H9 (cell line): ENCODE data around the gene LRRC34. TPM values are rescaled to one million over a fixed set of nuclear protein-coding genes. Genes with fewer than 3 reads are reported as not detected.

Experiments used
- DNase-seq: peaks from one replicate; pipeline ENCODE4 v3.0.0-alpha.2; 2017
- H2AFZ ChIP-seq: one replicate; pipeline ENCODE4 v1.6.1; 2013; ENCODE audit warnings: mild to moderate bottlenecking, low read length, control low read depth, moderate library complexity
- H2AK5ac ChIP-seq: 2 replicates; pipeline ENCODE4 v1.6.1; 2013; ENCODE audit warnings: low read length, control low read depth, mixed read lengths; ENCODE audit not compliant: insufficient read length
- H2BK120ac ChIP-seq: one replicate; pipeline ENCODE4 v1.6.1; 2013; ENCODE audit warnings: low read depth, mild to moderate bottlenecking, low read length, control low read depth, inconsistent platforms; ENCODE audit not compliant: poor library complexity, severe bottlenecking
- H2BK12ac ChIP-seq: 2 replicates; pipeline ENCODE4 v1.6.1; 2013; ENCODE audit warnings: low read length, control low read depth, mixed read lengths, low read depth; ENCODE audit not compliant: insufficient read length
- H2BK15ac ChIP-seq: 2 replicates; pipeline ENCODE4 v1.6.1; 2013; ENCODE audit warnings: low read depth, low read length, control low read depth
- H2BK20ac ChIP-seq: one replicate; pipeline ENCODE4 v1.6.1; 2013; ENCODE audit warnings: low read depth, mild to moderate bottlenecking, low read length, control low read depth, inconsistent platforms; ENCODE audit not compliant: poor library complexity, severe bottlenecking
- H2BK5ac ChIP-seq: 2 replicates; pipeline ENCODE4 v1.6.1; 2013; ENCODE audit warnings: low read length, control low read depth, mixed read lengths; ENCODE audit not compliant: insufficient read length
- H3K14ac ChIP-seq: 2 replicates; pipeline ENCODE4 v1.6.1; 2013; ENCODE audit warnings: low read length, control low read depth; ENCODE audit not compliant: insufficient read depth
- H3K18ac ChIP-seq: 2 replicates; pipeline ENCODE4 v1.6.1; 2013; ENCODE audit warnings: low read depth, mild to moderate bottlenecking, mixed read lengths, low read length, control low read depth; ENCODE audit not compliant: insufficient read length
- H3K23ac ChIP-seq: 2 replicates; pipeline ENCODE4 v1.6.1; 2013; ENCODE audit warnings: low read length, control low read depth, mixed read lengths, low read depth; ENCODE audit not compliant: insufficient read length
- H3K23me2 ChIP-seq: 2 replicates; pipeline ENCODE4 v1.6.1; 2013; ENCODE audit warnings: low read depth, mild to moderate bottlenecking, mixed read lengths, low read length, control low read depth; ENCODE audit not compliant: insufficient read length, poor library complexity, severe bottlenecking
- H3K27ac ChIP-seq: 2 replicates; pipeline ENCODE4 v1.5.1; 2013; ENCODE audit warnings: low read length, control low read depth, mixed read lengths, low read depth; ENCODE audit not compliant: insufficient read length
- H3K27me3 ChIP-seq: 2 replicates; pipeline ENCODE4 v1.6.1; 2013; ENCODE audit warnings: low read length, control low read depth, inconsistent platforms; ENCODE audit not compliant: insufficient read depth
- H3K4ac ChIP-seq: 2 replicates; pipeline ENCODE4 v1.6.1; 2013; ENCODE audit warnings: low read depth, mild to moderate bottlenecking, control low read depth, inconsistent platforms, low read length, moderate library complexity
- H3K4me1 ChIP-seq: 2 replicates; pipeline ENCODE4 v1.6.1; 2013; ENCODE audit warnings: low read length, control low read depth, inconsistent platforms; ENCODE audit not compliant: insufficient read depth
- H3K4me2 ChIP-seq: 2 replicates; pipeline ENCODE4 v1.6.1; 2013; ENCODE audit warnings: low read length, control low read depth, mixed read lengths; ENCODE audit not compliant: insufficient read length, insufficient read depth
- H3K56ac ChIP-seq: 2 replicates; pipeline ENCODE4 v1.6.1; 2013; ENCODE audit warnings: low read depth, mild to moderate bottlenecking, mixed read lengths, low read length, control low read depth; ENCODE audit not compliant: insufficient read length
- H3K79me1 ChIP-seq: 2 replicates; pipeline ENCODE4 v1.6.1; 2013; ENCODE audit warnings: low read depth, mild to moderate bottlenecking, moderate library complexity, low read length, control low read depth, inconsistent platforms; ENCODE audit not compliant: insufficient read depth, poor library complexity, severe bottlenecking
- H3K79me2 ChIP-seq: 2 replicates; pipeline ENCODE4 v1.6.1; 2013; ENCODE audit warnings: low read length, control low read depth, inconsistent platforms; ENCODE audit not compliant: insufficient read depth
- H3K9ac ChIP-seq: 2 replicates; pipeline ENCODE4 v1.6.1; 2013; ENCODE audit warnings: low read length, control low read depth, mixed read lengths; ENCODE audit not compliant: insufficient read length; ENCODE audit errors: extremely low read depth
- H3K9me3 ChIP-seq: one replicate; pipeline ENCODE4 v1.6.1; 2013; ENCODE audit warnings: low read depth, low read length, inconsistent platforms; ENCODE audit not compliant: control insufficient read depth
- H3T11ph ChIP-seq: one replicate; pipeline ENCODE4 v1.6.1; 2013; ENCODE audit warnings: mild to moderate bottlenecking, low read length, control low read depth, inconsistent platforms
- H4K20me1 ChIP-seq: one replicate; pipeline ENCODE4 v1.6.1; 2013; ENCODE audit not compliant: control insufficient read depth, insufficient read length, insufficient read depth
- H4K5ac ChIP-seq: 2 replicates; pipeline ENCODE4 v1.6.1; 2013; ENCODE audit warnings: low read depth, mild to moderate bottlenecking, mixed read lengths, low read length, control low read depth; ENCODE audit not compliant: insufficient read length
- H4K8ac ChIP-seq: replicated peaks from 2 replicates; pipeline ENCODE4 v1.6.1; 2013; ENCODE audit warnings: low read length, control low read depth, mixed read lengths, low read depth; ENCODE audit not compliant: insufficient read length
- H4K91ac ChIP-seq: 2 replicates; pipeline ENCODE4 v1.6.1; 2013; ENCODE audit warnings: low read depth, mild to moderate bottlenecking, moderate library complexity, mixed read lengths, low read length, control low read depth; ENCODE audit not compliant: insufficient read length
- H3K27ac Mint-ChIP-seq, 3 experiments: 2 replicates in 2 of 3; 3 replicates in 1 of 3; pipeline ENCODE4 v1.8.0; 2020 to 2021; ENCODE audit warnings: mixed read lengths in 3 of 3, mild to moderate bottlenecking in 1 of 3, moderate library complexity in 1 of 3
- H3K27me3 Mint-ChIP-seq: 2 replicates; pipeline ENCODE4 v1.8.0; 2021; ENCODE audit warnings: low read depth, mild to moderate bottlenecking, moderate library complexity, mixed read lengths
- H3K36me3 Mint-ChIP-seq, 3 experiments: 2 replicates in 2 of 3; 3 replicates in 1 of 3; pipeline ENCODE4 v1.8.0; 2020 to 2021; ENCODE audit warnings: low read depth in 3 of 3, mixed read lengths in 3 of 3; ENCODE audit not compliant: insufficient read depth in 1 of 3
- H3K4me1 Mint-ChIP-seq, 2 experiments: 2 replicates each; pipeline ENCODE4 v1.8.0; 2020; ENCODE audit warnings: mixed read lengths in 2 of 2
- H3K4me3 Mint-ChIP-seq, 2 experiments: 2 replicates in 1 of 2; 3 replicates in 1 of 2; pipeline ENCODE4 v1.8.0; 2020 to 2021; ENCODE audit warnings: mild to moderate bottlenecking in 2 of 2, mixed read lengths in 2 of 2, moderate library complexity in 1 of 2
- H3K9me3 Mint-ChIP-seq, 2 experiments: 2 replicates in 1 of 2; 3 replicates in 1 of 2; pipeline ENCODE4 v1.8.0; 2020; ENCODE audit warnings: mild to moderate bottlenecking in 2 of 2, mixed read lengths in 2 of 2, moderate library complexity in 1 of 2
- WGBS: extraction: QIAGEN DNeasy Blood & Tissue Kit; methylation state at CpG from one replicate; pipeline ENCODE4 v1.1.7; 2013; ENCODE audit warnings: missing lambda C conversion rate, low lambda C conversion rate, mixed read lengths; ENCODE audit not compliant: insufficient read length; ENCODE audit errors: extremely low coverage; 5-methylcytosine and 5-hydroxymethylcytosine counted together
- total RNA-seq: library from RNA; stranded (reverse); gene quantifications from 2 replicates; pipeline ENCODE4 v1.2.1, GENCODE V29; 2021
- TF ChIP-seq, protein P1 (sequence below): fragments of 200-600 bp; sonication (generic); conservative IDR thresholded peaks from 3 replicates; pipeline ENCODE4 v1.8.0; 2021; ENCODE audit warnings: antibody characterized with exemption, mild to moderate bottlenecking

LRRC34 gene
- total RNA-seq, 1 experiment from 2014 or later, result 4.6 TPM

DNA sequence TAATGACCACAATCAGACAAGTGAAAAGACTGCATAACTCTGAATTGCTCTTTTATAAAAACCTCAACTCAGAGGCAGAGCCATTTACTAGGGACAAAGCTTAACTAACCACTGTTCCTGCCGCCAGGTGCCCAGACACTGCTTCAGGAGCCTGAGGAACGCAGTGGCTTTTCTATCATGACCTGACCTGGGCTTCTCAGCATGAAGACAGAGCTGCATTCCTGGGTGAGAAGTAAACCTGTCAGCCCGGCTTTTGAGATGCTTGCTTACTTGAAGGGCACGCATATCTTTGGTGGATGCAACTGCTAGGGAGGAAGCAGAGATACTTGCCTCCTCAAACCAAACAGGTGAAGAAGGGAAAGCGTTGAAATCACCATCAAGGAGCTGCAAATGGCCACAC lies 49.2 kb upstream of the LRRC34 start:
- Histone ChIP-seq H3K23ac (no peak overlapping the region), H2BK20ac (no peak overlapping the region), H2AK5ac (no peak overlapping the region), H3K9ac (no peak overlapping the region), H4K91ac (no peak overlapping the region), H4K8ac (no peak overlapping the region), H2BK5ac (no peak overlapping the region), H3K79me1 (no peaks in the 10 kb centered on the region), H3K14ac (no peak overlapping the region), H2AFZ (no peak overlapping the region), H3K79me2 (no peaks in the 10 kb centered on the region), H2BK15ac (no peak overlapping the region), H3K4me1 (peaks cover 3% of the 10 kb centered on the region; the same call in 1 of the 2 replicates), H4K5ac (no peak overlapping the region), H2BK120ac (no peak overlapping the region), H3K27me3 (no peaks in the 10 kb centered on the region), H3K18ac (no peak overlapping the region), H3K27ac (no peak overlapping the region), H4K20me1 (no peaks in the 10 kb centered on the region), H3K4ac (no peak overlapping the region), H3T11ph (no peak overlapping the region), H2BK12ac (no peak overlapping the region), H3K9me3 (no peaks in the 10 kb centered on the region), H3K4me2 (no peak overlapping the region), H3K56ac (no peak overlapping the region), H3K23me2 (no peaks in the 10 kb centered on the region)
- no peaks in the 10 kb centered on the region for H3K27me3 Mint-ChIP-seq
- no peaks in the 10 kb centered on the region for H3K9me3 Mint-ChIP-seq
- DNase-seq, result peak; percentile 65
- H3K4me1 Mint-ChIP-seq, result peaks cover 7 to 8% of the 10 kb centered on the region in 2 experiments
- TF ChIP-seq, protein P1, sequence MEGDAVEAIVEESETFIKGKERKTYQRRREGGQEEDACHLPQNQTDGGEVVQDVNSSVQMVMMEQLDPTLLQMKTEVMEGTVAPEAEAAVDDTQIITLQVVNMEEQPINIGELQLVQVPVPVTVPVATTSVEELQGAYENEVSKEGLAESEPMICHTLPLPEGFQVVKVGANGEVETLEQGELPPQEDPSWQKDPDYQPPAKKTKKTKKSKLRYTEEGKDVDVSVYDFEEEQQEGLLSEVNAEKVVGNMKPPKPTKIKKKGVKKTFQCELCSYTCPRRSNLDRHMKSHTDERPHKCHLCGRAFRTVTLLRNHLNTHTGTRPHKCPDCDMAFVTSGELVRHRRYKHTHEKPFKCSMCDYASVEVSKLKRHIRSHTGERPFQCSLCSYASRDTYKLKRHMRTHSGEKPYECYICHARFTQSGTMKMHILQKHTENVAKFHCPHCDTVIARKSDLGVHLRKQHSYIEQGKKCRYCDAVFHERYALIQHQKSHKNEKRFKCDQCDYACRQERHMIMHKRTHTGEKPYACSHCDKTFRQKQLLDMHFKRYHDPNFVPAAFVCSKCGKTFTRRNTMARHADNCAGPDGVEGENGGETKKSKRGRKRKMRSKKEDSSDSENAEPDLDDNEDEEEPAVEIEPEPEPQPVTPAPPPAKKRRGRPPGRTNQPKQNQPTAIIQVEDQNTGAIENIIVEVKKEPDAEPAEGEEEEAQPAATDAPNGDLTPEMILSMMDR, result 0 out of 3 replicates have a peak, but pooled peaks have one; percentile 11
- no CpG with 5 or more reads among the region's 5 CpGs for WGBS
- no peaks in the 10 kb centered on the region for H3K36me3 Mint-ChIP-seq
- peak overlapping the region in 1 of 3 experiments; percentile 78; a peak in 2 of 7 replicates for H3K27ac Mint-ChIP-seq
- no peak overlapping the region for H3K4me3 Mint-ChIP-seq
